ENCODE data around the gene KRTAP1-5.
"Not testable (repeated sequence)": the region's sequence is repeated elsewhere in the genome, so short reads cannot be mapped to it uniquely, and the experiment has no call there.

The KRTAP1-5 gene, protein sequence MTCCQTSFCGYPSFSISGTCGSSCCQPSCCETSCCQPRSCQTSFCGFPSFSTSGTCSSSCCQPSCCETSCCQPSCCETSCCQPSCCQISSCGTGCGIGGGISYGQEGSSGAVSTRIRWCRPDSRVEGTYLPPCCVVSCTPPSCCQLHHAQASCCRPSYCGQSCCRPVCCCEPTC

GRCh38 chr17:41026715-41027471 is at the start of gene KRTAP1-5:
Gene KRTAP1-5 (minus strand): TSS chr17:41027208. CDS start chr17:41027155, 53 bp downstream.
- no peak for DNase-seq (ENCODE audit: low spot score in 2 of 2)
- no peaks in the 10 kb centered on the region for H3K36me3 ChIP-seq (replicated peaks)
- no peak within 1 kb of the TSS for H3K4me3 ChIP-seq

GRCh38 chr17:41076788-41077187 is 49.8 kb upstream of the KRTAP1-5 start:
- in situ Hi-C loops (cut with MboI; ENCODE audit: low sequenced_read_pairs), result no loop called here
- Histone ChIP-seq H3K27me3 (ENCODE audit: low read depth) (no peaks in the 10 kb centered on the region), H3K4me1 (peaks cover 5% of the 10 kb centered on the region; the same call in 1 of the 2 replicates), H3K4me3 (no peak overlapping the region), H3K9me3 (no peaks in the 10 kb centered on the region), H3K36me3 (replicated peaks) (no peaks in the 10 kb centered on the region)
- no peak for DNase-seq (ENCODE audit: low spot score in 2 of 2)

More at GRCh38 chr17:41026715-41027471, at the start of gene KRTAP1-5:
- Histone ChIP-seq H3K4me1 (no peaks in the 10 kb centered on the region), H3K27me3 (ENCODE audit: low read depth) (peaks cover 11% of the 10 kb centered on the region), H3K9me3 (no peaks in the 10 kb centered on the region)
- in situ Hi-C loops (cut with MboI; ENCODE audit: low sequenced_read_pairs), result no loop called here

DNA sequence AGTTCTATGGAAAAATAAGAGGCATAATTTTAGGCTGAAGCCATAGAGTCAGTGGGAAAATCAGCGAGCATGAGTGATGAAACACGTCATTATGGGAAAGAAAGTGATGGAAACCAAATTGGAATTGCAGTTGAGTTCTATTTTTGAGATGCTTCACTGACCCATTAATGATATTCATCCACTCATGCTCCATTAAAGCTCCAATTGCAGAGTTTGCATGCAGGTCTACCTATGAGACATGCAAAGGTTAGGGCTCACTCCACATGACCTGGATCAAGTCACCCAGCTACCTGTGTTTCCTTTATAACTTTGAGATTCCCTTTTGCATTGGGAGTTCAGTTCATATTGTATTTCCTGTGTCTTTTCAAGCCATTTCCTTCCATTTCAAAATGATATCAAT is 46.7 kb upstream of the KRTAP1-5 start:
- Histone ChIP-seq H3K9me3 (no peaks in the 10 kb centered on the region), H3K27me3 (ENCODE audit: low read depth) (no peaks in the 10 kb centered on the region), H3K4me1 (peaks cover 5% of the 10 kb centered on the region; the same call in 1 of the 2 replicates), H3K4me3 (no peak overlapping the region), H3K36me3 (replicated peaks) (no peaks in the 10 kb centered on the region)
- in situ Hi-C loops (cut with MboI; ENCODE audit: low sequenced_read_pairs), result no loop called here
- DNase-seq (ENCODE audit: low spot score in 2 of 2), result no peak

- H3K36me3 ChIP-seq (replicated peaks), result no peaks in the 10 kb centered on the region
- H3K4me3 ChIP-seq, result no peak overlapping the region
- no peaks in the 10 kb centered on the region for H3K4me1 ChIP-seq
- no peak for DNase-seq (ENCODE audit: low spot score in 2 of 2)
- in situ Hi-C loops (cut with MboI; ENCODE audit: low sequenced_read_pairs), result no loop called here
- no peaks in the 10 kb centered on the region for H3K9me3 ChIP-seq
- H3K27me3 ChIP-seq (ENCODE audit: low read depth), result no peaks in the 10 kb centered on the region
These were observed 44.8 kb upstream of the KRTAP1-5 start for GRCh38 chr17:41071606-41072360.

DNA sequence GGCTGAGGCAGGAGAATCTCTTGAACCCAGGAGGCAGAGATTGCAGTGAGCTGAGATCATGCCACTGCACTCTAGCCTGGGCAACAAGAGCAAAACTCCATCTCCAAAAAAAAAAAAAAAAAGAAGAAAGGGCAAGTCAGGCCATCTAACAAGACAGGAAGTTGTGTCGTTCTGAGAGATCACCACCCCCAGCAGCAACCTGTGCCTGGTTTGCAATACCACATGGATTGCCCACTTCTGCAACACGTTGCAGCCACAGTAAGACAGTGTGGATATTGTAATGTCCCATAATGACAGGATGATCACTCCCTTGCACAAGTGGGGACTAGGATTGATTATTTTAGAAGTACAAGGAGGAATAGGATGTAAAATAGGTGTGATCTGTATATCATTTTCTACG is 42.0 kb upstream of the KRTAP1-5 start:
- Histone ChIP-seq H3K4me3 (no peak overlapping the region), H3K4me1 (no peaks in the 10 kb centered on the region)
- no peak for DNase-seq (ENCODE audit: low spot score in 2 of 2)

DNA sequence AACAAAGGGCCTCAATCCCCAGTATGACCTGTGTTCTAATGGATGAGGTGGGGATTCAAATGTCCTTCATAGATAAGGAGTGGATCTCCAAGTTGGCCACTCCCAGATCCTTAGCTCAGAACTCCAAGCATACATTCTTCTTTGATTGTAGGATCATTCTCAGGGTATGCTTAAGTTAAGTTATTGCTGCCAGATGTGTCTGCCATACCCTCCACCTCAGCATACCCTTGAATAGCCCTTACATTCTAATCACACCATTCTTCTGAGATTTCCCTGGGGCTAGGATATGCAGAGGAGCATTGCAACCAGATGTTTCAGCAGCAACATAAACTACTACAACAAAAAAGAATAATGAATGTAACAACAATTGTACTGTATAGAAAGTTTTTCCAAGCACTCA is 40.3 kb upstream of the KRTAP1-5 start:
- Histone ChIP-seq H3K4me3 (no peak overlapping the region), H3K9me3 (no peaks in the 10 kb centered on the region), H3K4me1 (no peaks in the 10 kb centered on the region), H3K27me3 (ENCODE audit: low read depth) (no peaks in the 10 kb centered on the region), H3K36me3 (replicated peaks) (no peaks in the 10 kb centered on the region)
- DNase-seq (ENCODE audit: low spot score in 2 of 2), result no peak
- in situ Hi-C loops (cut with MboI; ENCODE audit: low sequenced_read_pairs), result no loop called here

More for the DNA sequence above, 42.0 kb upstream of the KRTAP1-5 start:
- Histone ChIP-seq H3K36me3 (replicated peaks) (no peaks in the 10 kb centered on the region), H3K9me3 (no peaks in the 10 kb centered on the region), H3K27me3 (ENCODE audit: low read depth) (no peaks in the 10 kb centered on the region)
- in situ Hi-C loops (cut with MboI; ENCODE audit: low sequenced_read_pairs), result no loop called here

DNA sequence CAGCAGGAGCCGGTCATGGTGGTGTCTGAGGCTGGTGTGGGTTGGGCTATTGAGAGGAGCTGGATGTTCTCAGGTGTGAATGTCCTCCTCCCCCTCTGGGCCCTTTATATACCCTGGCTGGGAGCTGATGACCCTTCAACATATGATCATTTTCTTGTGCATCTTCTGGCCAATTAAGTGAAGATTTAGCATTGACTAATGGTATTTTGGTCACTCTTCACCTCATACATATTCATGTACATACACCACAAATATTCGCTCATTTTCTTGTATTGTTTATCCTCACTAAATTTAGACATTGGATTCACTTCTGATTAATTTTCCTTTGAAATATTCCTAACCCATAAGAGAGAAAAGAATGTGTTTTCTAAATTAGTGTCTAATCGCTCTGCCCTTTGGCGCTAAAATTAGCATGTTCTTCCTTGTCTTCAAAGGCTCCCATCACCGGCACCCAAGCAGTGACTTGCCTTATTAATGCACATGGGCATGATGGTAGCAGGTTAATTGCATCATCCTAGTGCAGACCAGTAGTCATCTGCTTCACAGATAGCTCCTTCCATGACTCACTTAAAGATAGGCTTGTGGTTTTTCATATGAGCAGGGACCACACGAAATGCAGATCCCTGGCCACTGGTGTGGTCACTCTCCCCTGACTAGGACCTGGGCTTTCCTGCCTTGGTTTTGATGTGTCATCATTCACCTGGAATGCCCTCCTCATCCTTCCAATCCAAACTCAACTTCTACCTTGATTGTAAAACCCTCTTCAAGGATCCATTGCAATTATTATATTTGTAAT is 39.0 kb upstream of the KRTAP1-5 start, which contains the start of gene KRTAP2-4:
TSS of gene KRTAP2-4 (minus strand) at position 51 of the 796 bp plus-strand sequence. CDS start at position 17, 34 bp downstream.
- Histone ChIP-seq H3K9me3 (no peaks in the 10 kb centered on the region), H3K36me3 (replicated peaks) (no peaks in the 10 kb centered on the region), H3K4me3 (no peak within 1 kb of the TSS), H3K4me1 (no peaks in the 10 kb centered on the region), H3K27me3 (ENCODE audit: low read depth) (no peaks in the 10 kb centered on the region)
- no peak for DNase-seq (ENCODE audit: low spot score in 2 of 2)
- in situ Hi-C loops (cut with MboI; ENCODE audit: low sequenced_read_pairs), result no loop called here

DNA sequence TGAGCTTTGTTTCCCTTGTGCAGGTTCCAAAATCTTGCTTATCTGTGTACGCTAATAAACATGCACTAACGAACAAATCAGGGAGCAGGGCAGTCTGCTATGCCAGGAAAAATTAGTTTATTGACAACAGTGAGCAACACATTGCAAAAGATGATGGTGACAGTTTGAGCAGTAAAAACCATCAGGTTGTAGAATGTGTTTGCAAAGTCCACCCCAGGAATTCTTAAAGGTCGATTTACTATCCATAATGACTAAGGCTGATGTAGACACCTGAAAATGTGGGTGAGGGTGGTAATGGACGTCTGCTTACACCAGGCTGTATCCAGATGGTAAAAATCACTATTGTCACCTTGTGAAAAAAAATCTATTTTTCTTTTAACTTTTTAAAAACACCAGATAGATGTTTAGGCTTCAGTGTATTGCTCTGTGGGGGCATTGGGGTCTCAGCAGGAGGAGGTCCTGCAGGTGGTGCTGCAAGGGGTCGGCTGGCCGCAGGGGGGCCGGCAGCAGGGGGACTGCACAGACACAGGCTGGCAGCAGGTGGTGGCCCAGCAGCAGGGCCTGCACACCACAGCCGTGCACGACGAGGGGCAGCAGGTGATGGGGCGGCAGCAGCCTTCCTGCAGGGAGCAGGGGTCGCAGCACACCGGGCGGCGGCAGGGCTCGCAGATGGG is 38.1 kb upstream of the KRTAP1-5 start:
- H3K9me3 ChIP-seq; DNase-seq (ENCODE audit: low spot score in 2 of 2); H3K4me1 ChIP-seq; in situ Hi-C loops (cut with MboI; ENCODE audit: low sequenced_read_pairs); H3K27me3 ChIP-seq (ENCODE audit: low read depth); H3K4me3 ChIP-seq; H3K36me3 ChIP-seq (replicated peaks): not testable (repeated sequence)

GRCh38 chr17:41064301-41064700 is 37.3 kb upstream of the KRTAP1-5 start:
- Histone ChIP-seq H3K9me3 (no peaks in the 10 kb centered on the region), H3K4me1 (no peaks in the 10 kb centered on the region)

DNA sequence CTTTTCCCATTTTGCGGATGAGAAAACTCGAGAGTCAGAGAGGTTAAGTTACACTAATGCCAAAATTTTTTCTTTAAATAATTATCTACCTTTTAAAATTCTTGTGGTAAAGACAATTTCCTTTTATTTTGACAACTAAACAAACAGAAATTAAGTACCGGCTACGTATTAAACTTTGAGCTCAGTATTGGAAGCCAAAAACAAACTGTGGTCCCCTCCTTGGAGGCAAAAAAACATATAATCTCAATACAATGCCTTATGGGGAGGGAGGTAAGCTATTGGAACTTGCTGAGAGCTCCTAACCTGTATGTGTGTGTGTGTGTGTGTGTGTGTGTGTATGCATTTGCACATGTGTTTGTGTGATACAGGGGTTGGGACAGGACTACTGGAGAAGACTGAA is 36.4 kb upstream of the KRTAP1-5 start:
- H3K27me3 ChIP-seq (ENCODE audit: low read depth), result no peaks in the 10 kb centered on the region
- no peaks in the 10 kb centered on the region for H3K36me3 ChIP-seq (replicated peaks)
- DNase-seq (ENCODE audit: low spot score in 2 of 2), result no peak
- H3K9me3 ChIP-seq, result no peaks in the 10 kb centered on the region
- H3K4me1 ChIP-seq, result no peaks in the 10 kb centered on the region
- in situ Hi-C loops (cut with MboI; ENCODE audit: low sequenced_read_pairs), result no loop called here
- no peak overlapping the region for H3K4me3 ChIP-seq

More at GRCh38 chr17:41064301-41064700, 37.3 kb upstream of the KRTAP1-5 start:
- Histone ChIP-seq H3K36me3 (replicated peaks) (no peaks in the 10 kb centered on the region), H3K27me3 (ENCODE audit: low read depth) (no peaks in the 10 kb centered on the region), H3K4me3 (no peak overlapping the region)
- in situ Hi-C loops (cut with MboI; ENCODE audit: low sequenced_read_pairs), result no loop called here
- no peak for DNase-seq (ENCODE audit: low spot score in 2 of 2)

GRCh38 chr17:41061964-41062363 is 35.0 kb upstream of the KRTAP1-5 start:
- Histone ChIP-seq H3K27me3 (ENCODE audit: low read depth) (0 out of 2 replicates have a peak, but pooled peaks cover 3% of the 10 kb centered on the region), H3K4me1 (no peaks in the 10 kb centered on the region), H3K9me3 (no peaks in the 10 kb centered on the region), H3K4me3 (no peak overlapping the region), H3K36me3 (replicated peaks) (no peaks in the 10 kb centered on the region)
- no peak for DNase-seq (ENCODE audit: low spot score in 2 of 2)
- in situ Hi-C loops (cut with MboI; ENCODE audit: low sequenced_read_pairs), result no loop called here

GRCh38 chr17:41060052-41060604 is 33.1 kb upstream of the KRTAP1-5 start, which contains the start of gene KRTAP2-3:
Gene KRTAP2-3 (minus strand): TSS chr17:41060114. CDS start chr17:41060050, 64 bp downstream.
- Histone ChIP-seq H3K27me3 (ENCODE audit: low read depth) (0 out of 2 replicates have a peak, but pooled peaks cover 3% of the 10 kb centered on the region), H3K36me3 (replicated peaks) (no peaks in the 10 kb centered on the region), H3K4me1 (no peaks in the 10 kb centered on the region), H3K9me3 (no peaks in the 10 kb centered on the region), H3K4me3 (no peak within 1 kb of the TSS)
- in situ Hi-C loops (cut with MboI; ENCODE audit: low sequenced_read_pairs), result no loop called here
- no peak for DNase-seq (ENCODE audit: low spot score in 2 of 2)

Measured in HAP-1 (cell line).